MCF 10A (cell line): Measurements from ENCODE around the gene MTMR1. TPM values are rescaled to one million over a fixed set of nuclear protein-coding genes. Genes with fewer than 3 reads are reported as not detected.

Experiments used
- BruUV-seq: library from RNA; stranded (reverse); fragments of 400-500 nt; replicated peaks from 2 replicates; lab custom pipeline; 2021; lab: Mats Ljungman, UMichigan
- CTCF ChIA-PET: fragments of 300-600 bp; sonication (Branson Sonifier 250); formaldehyde crosslinking; extraction: SDS; loops from one replicate; lab custom pipeline; 2021; ENCODE audit warnings: antibody characterized with exemption, inconsistent platforms; lab: Yijun Ruan, JAX
- POLR2A ChIA-PET: fragments of 300-600, 350-650 bp; sonication (Branson Sonifier 250); formaldehyde crosslinking; extraction: SDS; loops from one replicate; lab custom pipeline; 2020; ENCODE audit warnings: antibody characterized with exemption, inconsistent platforms; lab: Yijun Ruan, JAX
- DNase-seq: peaks from one replicate; pipeline ENCODE4 v3.0.0-alpha.2; 2018; ENCODE audit not compliant: unreplicated experiment
- H3K27ac Mint-ChIP-seq: one replicate; pipeline ENCODE4 v1.8.0; 2022; ENCODE audit warnings: mild to moderate bottlenecking, low read depth, mixed read lengths; ENCODE audit not compliant: unreplicated experiment
- H3K27me3 Mint-ChIP-seq: one replicate; pipeline ENCODE4 v1.8.0; 2022; ENCODE audit warnings: mixed read lengths; ENCODE audit not compliant: insufficient read depth, unreplicated experiment
- H3K36me3 Mint-ChIP-seq: one replicate; pipeline ENCODE4 v1.8.0; 2022; ENCODE audit warnings: mild to moderate bottlenecking, moderate library complexity, mixed read lengths; ENCODE audit not compliant: insufficient read depth, unreplicated experiment
- H3K4me1 Mint-ChIP-seq: one replicate; pipeline ENCODE4 v1.8.0; 2022; ENCODE audit warnings: mixed read lengths; ENCODE audit not compliant: insufficient read depth, unreplicated experiment
- H3K4me3 Mint-ChIP-seq: one replicate; pipeline ENCODE4 v1.8.0; 2022; ENCODE audit warnings: mild to moderate bottlenecking, moderate library complexity, mixed read lengths; ENCODE audit not compliant: unreplicated experiment
- H3K9me3 Mint-ChIP-seq: one replicate; pipeline ENCODE4 v1.8.0; 2022; ENCODE audit warnings: mixed read lengths; ENCODE audit not compliant: unreplicated experiment
- intact Hi-C: fragments of 100-400 bp; cut with micrococcal nuclease; formaldehyde crosslinking; loops from 2 replicates; pipeline ENCODE4 v1.14.1; 2022
- total RNA-seq: library from RNA; stranded (reverse); gene quantifications from 2 replicates; pipeline ENCODE4 v1.2.3, GENCODE V29; 2022
- TF ChIP-seq, protein P1 (sequence below): fragments of 200-600 bp; IDR thresholded peaks from one replicate; pipeline ENCODE4 v1.8.0; 2022; ENCODE audit warnings: antibody characterized with exemption, mild to moderate bottlenecking; ENCODE audit not compliant: unreplicated experiment

MTMR1 gene
- total RNA-seq, 1 experiment from 2014 or later: 24.7 TPM

GRCh38 chrX:150719621-150720020 is 26.4 kb downstream of the MTMR1 start:
- BruUV-seq: no TSS peak
- intact Hi-C loops: no loop called here
- POLR2A ChIA-PET: interaction anchor here (0.7 kb wide), 1 partner anchor 27 kb away, joined by 3 read pairs; no protein-coding TSS in a partner anchor
- Mint-ChIP-seq H3K4me1 (no peaks in the 10 kb centered on the region), H3K27me3 (peaks cover 10% of the 10 kb centered on the region), H3K36me3 (peaks cover 7% of the 10 kb centered on the region), H3K9me3 (no peaks in the 10 kb centered on the region), H3K4me3 (no peak overlapping the region), H3K27ac (no peak overlapping the region)
- CTCF ChIA-PET: interaction anchor here (0.7 to 1.7 kb wide), 6 partner anchors 24 to 757 kb away, joined by 3 to 6 read pairs (median 4); no protein-coding TSS in a partner anchor
- no peak for DNase-seq
- TF ChIP-seq, protein P1, sequence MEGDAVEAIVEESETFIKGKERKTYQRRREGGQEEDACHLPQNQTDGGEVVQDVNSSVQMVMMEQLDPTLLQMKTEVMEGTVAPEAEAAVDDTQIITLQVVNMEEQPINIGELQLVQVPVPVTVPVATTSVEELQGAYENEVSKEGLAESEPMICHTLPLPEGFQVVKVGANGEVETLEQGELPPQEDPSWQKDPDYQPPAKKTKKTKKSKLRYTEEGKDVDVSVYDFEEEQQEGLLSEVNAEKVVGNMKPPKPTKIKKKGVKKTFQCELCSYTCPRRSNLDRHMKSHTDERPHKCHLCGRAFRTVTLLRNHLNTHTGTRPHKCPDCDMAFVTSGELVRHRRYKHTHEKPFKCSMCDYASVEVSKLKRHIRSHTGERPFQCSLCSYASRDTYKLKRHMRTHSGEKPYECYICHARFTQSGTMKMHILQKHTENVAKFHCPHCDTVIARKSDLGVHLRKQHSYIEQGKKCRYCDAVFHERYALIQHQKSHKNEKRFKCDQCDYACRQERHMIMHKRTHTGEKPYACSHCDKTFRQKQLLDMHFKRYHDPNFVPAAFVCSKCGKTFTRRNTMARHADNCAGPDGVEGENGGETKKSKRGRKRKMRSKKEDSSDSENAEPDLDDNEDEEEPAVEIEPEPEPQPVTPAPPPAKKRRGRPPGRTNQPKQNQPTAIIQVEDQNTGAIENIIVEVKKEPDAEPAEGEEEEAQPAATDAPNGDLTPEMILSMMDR: no peak

DNA sequence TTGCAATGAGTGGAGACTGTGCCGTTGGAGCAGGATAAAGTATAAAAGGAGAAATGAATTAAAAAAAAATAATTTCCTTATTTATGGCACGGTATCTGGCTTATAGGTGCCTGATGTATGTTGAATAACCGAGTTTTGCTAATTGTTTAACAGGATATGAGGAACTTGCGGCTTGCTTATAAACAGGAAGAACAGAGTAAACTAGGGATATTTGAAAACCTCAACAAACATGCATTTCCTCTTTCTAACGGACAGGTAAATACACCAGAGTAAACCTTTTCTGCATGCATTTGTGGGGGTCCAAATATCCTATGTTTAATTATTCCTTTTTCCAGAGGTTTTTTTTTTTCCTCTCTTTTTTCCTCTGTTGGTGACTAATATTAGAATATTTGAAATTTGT is 36.8 kb downstream of the MTMR1 start:
- intact Hi-C loops: no loop called here
- no TSS peak for BruUV-seq
- CTCF ChIA-PET: interaction anchor here (1.2 kb wide), 1 partner anchor 9 kb away, joined by 5 read pairs; no protein-coding TSS in a partner anchor
- H3K27ac Mint-ChIP-seq: no peak overlapping the region
- POLR2A ChIA-PET: no interaction called here
- TF ChIP-seq, protein P1: no peak
- H3K9me3 Mint-ChIP-seq: no peaks in the 10 kb centered on the region
- peaks cover 19% of the 10 kb centered on the region for H3K27me3 Mint-ChIP-seq
- H3K36me3 Mint-ChIP-seq: peaks cover 41% of the 10 kb centered on the region
- no peak overlapping the region for H3K4me3 Mint-ChIP-seq
- no peak for DNase-seq
- peaks cover 9% of the 10 kb centered on the region for H3K4me1 Mint-ChIP-seq

DNA sequence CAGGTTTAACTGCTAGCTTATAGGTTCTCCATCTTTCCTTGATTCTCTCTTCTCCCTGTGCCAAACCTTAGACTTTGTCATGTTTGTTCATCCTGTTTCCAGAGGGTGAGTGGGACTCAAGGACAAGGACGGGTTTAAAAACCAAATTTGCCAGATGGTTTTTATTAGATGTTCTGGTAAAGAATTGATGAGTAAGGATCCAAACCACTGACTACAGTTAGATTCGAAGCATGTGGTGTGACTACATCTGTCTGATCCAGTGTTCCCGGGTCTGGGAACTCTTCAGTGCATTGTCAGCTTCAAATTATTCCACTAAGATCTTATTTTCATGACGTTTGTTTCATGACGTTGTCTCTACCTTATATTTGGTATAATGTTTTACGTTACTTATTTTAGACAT is 37.5 kb downstream of the MTMR1 start:
- no peak for DNase-seq
- H3K9me3 Mint-ChIP-seq: no peaks in the 10 kb centered on the region
- H3K27ac Mint-ChIP-seq: no peak overlapping the region
- H3K27me3 Mint-ChIP-seq: peaks cover 21% of the 10 kb centered on the region
- intact Hi-C loops: no loop called here
- ChIA-PET POLR2A (interaction anchor here (1.7 kb wide), 1 partner anchor 792 kb away, joined by 3 read pairs; the partner anchor contains the start of gene EOLA2), CTCF (no interaction called here)
- H3K4me1 Mint-ChIP-seq: peaks cover 9% of the 10 kb centered on the region
- no TSS peak for BruUV-seq
- H3K4me3 Mint-ChIP-seq: no peak overlapping the region
- H3K36me3 Mint-ChIP-seq: peaks cover 38% of the 10 kb centered on the region
- TF ChIP-seq, protein P1: no peak

DNA sequence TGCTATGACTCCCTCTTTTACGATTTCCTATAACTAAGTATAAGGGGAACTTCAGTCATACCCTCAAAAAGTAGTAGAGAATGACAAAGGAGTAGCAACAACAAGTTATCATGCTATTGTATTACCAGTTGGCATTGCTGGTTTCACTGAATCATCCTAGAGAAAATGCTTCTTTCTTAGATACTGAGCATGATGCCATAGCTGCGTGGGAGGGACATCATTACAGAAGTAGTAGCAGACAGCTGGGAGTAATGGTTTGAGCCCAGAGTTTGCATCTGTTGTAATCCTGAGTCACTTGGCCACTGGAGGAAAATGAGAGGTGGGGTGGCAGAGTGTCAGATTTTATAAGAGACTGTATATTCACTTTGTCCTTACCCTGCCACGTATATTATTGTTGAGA is 38.6 kb downstream of the MTMR1 start:
- Mint-ChIP-seq H3K27ac (no peak overlapping the region), H3K27me3 (peaks cover 21% of the 10 kb centered on the region), H3K9me3 (no peaks in the 10 kb centered on the region), H3K36me3 (peaks cover 35% of the 10 kb centered on the region), H3K4me1 (peaks cover 9% of the 10 kb centered on the region), H3K4me3 (no peak overlapping the region)
- peak; percentile 93 for DNase-seq
- TF ChIP-seq, protein P1: no peak
- POLR2A ChIA-PET: interaction anchor here (0.6 to 1.7 kb wide), 2 partner anchors 51 to 793 kb away, joined by 3 read pairs; partner anchors contain the start of gene EOLA2
- CTCF ChIA-PET: interaction anchor here (0.7 to 1.2 kb wide), 4 partner anchors 11 to 792 kb away, joined by 3 to 5 read pairs (median 3); no protein-coding TSS in a partner anchor
- BruUV-seq: no TSS peak
- intact Hi-C loops: no loop called here
